GM11168 (cell line): ENCODE data around the gene FLOT1.

Source experiments
- in situ Hi-C: fragments of 300-500 bp; cut with MboI; formaldehyde crosslinking; loops from one replicate; pipeline ENCODE4 v1.12.0; 2022; ENCODE audit warnings: low sequenced_read_pairs; ENCODE audit not compliant: unreplicated experiment

FLOT1 gene

GRCh38 chr6:30748851-30749540 is 6.5 kb upstream of the FLOT1 start:
- in situ Hi-C loops = no loop called here

DNA sequence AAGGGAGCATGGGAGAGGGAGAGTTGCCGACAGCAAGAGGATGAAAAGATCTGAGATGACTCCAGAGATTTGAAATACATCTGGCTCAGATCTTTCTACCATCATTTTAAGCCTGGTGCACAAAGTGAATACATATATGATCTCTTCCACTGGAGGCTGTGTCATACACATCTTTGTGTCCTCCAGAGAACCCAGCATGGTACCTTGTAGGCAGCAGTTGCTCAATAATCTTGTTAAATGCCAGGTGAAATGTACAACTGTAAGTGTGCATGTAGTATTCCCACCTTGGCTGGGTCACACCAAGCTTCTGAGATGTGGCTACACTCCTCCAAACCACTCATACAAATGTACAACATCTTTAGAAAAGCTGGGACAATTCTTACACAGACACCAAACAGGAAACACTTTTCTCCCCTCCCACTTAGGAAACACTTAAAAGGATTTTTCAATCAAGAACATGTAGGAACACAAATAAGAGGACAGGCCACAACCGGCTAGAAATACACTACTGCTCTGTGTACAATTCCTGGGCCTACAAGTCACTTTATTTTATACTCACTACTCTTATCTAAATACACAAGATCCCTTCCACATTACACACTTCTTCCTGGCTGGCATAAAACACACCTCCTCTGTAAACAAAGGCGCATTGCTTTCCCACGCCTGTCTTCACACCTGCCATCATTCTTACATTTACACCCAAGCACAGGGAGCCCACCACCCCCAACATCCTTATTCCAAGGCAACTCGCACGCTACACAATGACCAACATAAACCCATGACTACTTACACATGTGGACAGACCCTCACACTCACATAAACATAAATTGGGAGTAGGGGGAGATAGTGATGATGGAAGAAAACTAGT is 5.6 kb upstream of the FLOT1 start:
- in situ Hi-C loops = no loop called here

- in situ Hi-C loops = no loop called here
Measured at GRCh38 chr6:30747300-30747687, 4.8 kb upstream of the FLOT1 start.

- in situ Hi-C loops = no loop called here
Measured at GRCh38 chr6:30744054-30744805, 1.7 kb upstream of the FLOT1 start, which contains the start of gene IER3. Gene IER3, minus strand, starts transcription at chr6:30744547. Its CDS starts 29 bp downstream, at chr6:30744518.

- in situ Hi-C loops = no loop called here
Measured at GRCh38 chr6:30743099-30744053, 889 bp upstream of the FLOT1 start.

DNA sequence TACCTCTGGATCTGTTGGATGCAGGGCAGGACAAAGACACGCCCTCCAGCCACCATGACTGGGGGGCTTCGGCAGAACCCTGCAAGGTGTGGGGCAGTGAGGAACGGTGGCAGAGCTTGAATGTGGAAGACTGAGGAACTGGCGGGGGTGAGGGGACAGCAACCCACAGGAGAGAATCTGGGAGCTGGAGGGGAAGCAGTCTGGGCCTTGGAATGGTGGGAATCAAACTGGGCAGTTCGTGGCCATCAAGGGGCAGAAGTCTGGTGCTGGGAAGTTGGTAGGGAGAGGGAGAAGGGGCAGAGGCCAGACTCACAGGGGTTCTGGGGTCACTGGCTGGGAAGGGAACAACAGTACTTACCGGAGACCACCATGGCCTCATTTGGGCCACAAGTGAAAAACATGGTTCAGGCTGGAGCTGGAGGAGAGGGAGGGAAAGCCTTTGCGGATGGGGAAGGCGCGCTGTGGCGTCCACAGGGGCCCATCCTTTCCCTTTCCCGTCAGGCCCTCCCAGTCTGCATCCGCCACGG is 635 bp downstream of the FLOT1 start:
- in situ Hi-C loops = no loop called here

- in situ Hi-C loops = no loop called here
Measured at GRCh38 chr6:30741063-30741779, 1.3 kb downstream of the FLOT1 start.

- in situ Hi-C loops = no loop called here
Measured at GRCh38 chr6:30740540-30740870, 2.0 kb downstream of the FLOT1 start.

DNA sequence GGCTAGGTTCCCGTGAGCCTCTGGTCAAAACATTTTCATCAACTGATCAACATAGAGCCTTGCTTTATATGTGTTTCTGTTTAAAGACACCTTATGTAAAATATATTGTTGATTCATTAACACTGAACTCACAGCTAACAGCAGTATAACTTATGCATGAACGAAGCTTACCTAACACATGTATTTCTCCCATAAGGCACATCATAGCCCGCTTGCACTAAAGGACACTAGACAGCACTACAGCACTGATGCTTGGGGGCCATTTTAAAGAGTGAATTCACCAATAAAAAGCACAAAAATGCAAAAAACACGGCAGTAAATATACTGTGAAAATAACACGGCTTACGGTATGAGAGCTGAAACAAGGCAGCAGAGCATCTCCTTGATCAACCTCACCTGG is 4.0 kb downstream of the FLOT1 start:
- in situ Hi-C loops = loop anchor here (5.0 kb wide), 1 partner anchor 79 kb away; no protein-coding TSS in a partner anchor

DNA sequence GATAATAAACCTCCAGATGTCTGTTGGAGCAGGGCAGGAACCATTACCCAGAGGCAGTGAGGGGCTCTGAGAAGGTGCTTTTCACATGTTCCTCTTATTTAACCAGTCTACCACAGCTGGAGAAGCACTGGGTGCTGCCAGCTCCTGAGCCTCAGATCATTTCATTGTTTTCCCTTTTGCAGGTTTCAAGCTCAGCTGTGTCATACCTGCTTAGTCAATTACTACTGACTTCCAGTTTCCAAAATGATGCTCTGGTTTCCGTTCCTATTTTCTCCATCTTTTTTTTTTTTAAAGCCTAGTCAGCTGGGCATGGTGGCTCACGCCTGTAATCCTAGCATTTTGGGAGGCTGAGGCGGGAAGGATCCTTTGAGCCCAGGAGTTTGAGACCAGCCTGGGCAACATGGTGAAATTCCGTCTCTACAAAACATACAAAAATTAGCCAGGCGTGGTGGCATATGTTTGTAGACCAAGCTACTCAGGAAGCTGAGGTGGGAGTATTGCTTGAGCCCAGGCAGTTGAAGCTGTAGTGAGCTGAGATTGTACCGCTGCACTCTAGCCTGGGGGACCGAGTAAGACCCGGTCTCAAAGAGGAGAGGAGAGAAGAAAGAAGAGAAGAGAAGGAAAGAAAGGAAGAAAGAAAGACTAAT is 6.7 kb downstream of the FLOT1 start:
- in situ Hi-C loops = loop anchor here (5.0 kb wide), 1 partner anchor 82 kb away; no protein-coding TSS in a partner anchor

DNA sequence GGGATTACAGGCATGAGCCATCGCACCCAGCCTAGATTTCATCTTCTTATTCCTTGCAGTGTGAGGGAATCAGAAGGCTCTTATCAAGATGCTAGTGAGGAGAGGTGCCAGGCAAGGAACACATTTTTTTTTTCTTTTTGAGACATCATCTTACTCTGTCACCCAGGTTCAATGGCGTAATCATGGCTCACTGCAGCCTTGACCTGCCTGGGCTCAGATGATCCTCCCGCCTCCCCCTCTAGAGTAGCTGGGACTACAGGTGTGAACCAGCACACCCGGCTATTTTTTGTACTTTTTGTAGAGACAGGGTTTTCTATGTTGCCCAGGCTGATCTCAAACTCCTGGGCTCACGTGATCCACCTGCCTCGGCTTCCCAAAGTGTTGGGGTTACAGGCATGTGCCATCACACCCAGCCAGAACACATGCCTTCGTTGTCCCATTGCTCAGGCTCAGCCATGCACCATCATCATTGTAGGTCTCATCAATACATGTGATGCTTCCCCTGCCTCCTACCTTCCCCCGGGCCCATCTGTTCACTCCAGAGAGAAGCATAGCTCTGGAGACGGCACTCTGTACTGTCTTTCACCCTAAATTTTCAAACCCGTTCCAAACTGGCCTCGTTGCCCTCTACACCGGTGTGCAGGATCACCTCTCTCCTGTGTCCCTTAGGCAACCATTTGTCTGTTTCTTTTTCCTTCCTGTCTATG is 10.1 kb downstream of the FLOT1 start:
- in situ Hi-C loops = no loop called here

GRCh38 chr6:30730601-30731435 is 11.7 kb downstream of the FLOT1 start:
- in situ Hi-C loops = no loop called here

DNA sequence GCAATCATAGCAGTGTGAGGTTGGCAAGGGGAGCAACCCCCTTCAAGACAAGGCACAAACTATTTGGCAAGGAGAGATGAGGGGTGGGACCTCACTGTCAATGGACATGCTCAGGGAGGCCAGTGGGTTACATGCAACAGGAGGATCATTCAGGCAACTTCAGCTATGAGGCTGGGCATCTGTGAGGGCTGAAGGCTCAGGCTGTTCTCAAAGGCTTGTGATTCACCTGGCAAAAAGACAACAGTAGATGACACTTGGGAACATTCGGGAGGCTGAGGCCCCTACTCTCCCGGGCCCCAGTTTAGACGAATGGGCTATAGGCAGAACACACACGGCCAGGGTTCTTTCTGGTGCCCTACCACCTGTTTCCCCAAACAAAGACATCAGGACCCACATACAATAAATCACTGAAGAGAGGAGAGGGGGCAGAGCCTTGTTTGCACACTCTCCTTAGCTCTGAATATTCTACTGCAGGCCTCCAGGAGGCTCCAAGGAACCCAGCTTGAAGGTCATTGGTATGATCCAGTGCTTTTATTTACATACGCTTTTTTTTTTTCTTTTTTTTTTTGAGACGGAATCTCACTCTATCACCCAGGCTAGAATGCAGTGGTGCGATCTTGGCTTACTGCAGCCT is 14.4 kb downstream of the FLOT1 start:
- in situ Hi-C loops = no loop called here

DNA sequence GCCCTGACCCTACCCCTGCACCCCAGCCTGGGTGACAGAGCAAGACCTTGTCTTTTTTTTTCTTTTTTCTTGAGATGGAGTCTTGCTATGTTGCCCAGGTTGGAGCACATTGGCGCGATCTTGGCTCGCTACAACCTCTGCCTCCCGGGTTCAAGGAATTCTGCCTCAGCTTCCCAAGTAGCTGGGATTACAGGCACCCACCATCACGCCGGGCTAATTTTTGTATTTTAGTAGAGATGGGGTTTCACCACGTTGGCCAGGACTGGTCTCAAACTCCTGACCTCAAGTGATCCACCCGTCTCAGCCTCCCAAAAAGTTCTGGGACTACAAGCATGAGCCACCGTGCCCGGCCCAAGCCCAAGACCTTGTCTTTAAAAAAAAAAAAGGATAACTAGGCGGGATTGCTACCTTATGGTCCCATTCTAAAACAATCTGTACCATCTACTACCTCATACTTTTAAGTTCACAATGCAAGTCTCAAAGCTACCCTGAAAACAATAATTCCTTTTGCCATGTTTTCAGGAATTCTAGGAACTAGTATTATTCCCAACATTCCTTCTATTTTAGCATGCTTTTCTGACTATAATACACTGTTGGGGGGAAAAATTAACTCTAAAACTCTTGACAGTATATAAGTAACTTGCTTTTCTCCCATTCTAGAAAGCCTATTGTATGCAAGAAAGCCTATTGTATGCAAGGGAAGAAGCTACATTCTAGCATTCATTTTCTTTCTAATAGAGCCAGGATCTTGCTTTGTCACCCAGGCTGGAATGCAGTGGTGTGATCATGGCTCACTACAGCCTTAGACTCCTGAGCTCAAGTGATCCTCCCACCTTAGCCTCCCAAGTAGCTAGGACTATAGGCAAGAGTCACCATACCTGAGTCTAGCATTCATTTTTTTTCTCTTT is 15.7 kb downstream of the FLOT1 start:
- in situ Hi-C loops = no loop called here

GRCh38 chr6:30725713-30726505 is 16.6 kb downstream of the FLOT1 start:
- in situ Hi-C loops = no loop called here
